GM12878 (cell line): ENCODE results near the gene RGS6.

Source experiments
- BCLAF1 ChIP-seq: fragments of 450-650 bp; IDR thresholded peaks from 2 replicates; pipeline ENCODE4 v1.6.1; 2017; ENCODE audit warnings: antibody characterized with exemption, mild to moderate bottlenecking, moderate library complexity
- CTCF ChIP-seq, 3 experiments: IDR thresholded peaks in 2 of 3; conservative IDR thresholded peaks in 1 of 3; 2 replicates each; pipeline ENCODE4 v1.5.1; 2011; ENCODE audit warnings: low read depth in 3 of 3, low read length in 3 of 3, mild to moderate bottlenecking in 3 of 3, control low read depth in 2 of 3, moderate library complexity in 2 of 3, inconsistent platforms in 1 of 3, mixed read lengths in 1 of 3; ENCODE audit not compliant: control insufficient read depth in 2 of 3, insufficient read depth in 1 of 3; ENCODE audit errors: extremely low read depth in 1 of 3
- EZH2 ChIP-seq: IDR thresholded peaks from 2 replicates; pipeline ENCODE4 v1.6.1; 2012; ENCODE audit warnings: low read depth, mild to moderate bottlenecking, control low read depth, inconsistent platforms, low read length, borderline replicate concordance; ENCODE audit not compliant: control insufficient read depth
- POLR2AphosphoS2 ChIP-seq: IDR thresholded peaks from 2 replicates; pipeline ENCODE4 v1.6.1; 2011; ENCODE audit warnings: low read depth, mild to moderate bottlenecking, low read length, improper control_type of control experiment, moderate library complexity
- SP1 ChIP-seq: IDR thresholded peaks from one replicate; pipeline ENCODE4 v1.6.1; 2011; ENCODE audit warnings: low read depth, low read length

GRCh38 chr14:72547999-72548398 is 615.8 kb downstream of the RGS6 start:
- TF ChIP-seq POLR2AphosphoS2 (no peak), EZH2 (no peak), SP1 (no peak), BCLAF1 (no peak), CTCF (IDR thresholded peaks at IDR 0.05 in 2 of 3, conservative IDR thresholded peaks at IDR 0.05 in 1 of 3; ENCODE audit: control insufficient read depth in 2 of 3, extremely low read depth in 1 of 3, insufficient read depth in 1 of 3, low read depth in 3 of 3, low read length in 3 of 3) (no peak)
